Nephron (organoid): ENCODE measurements around the gene SVEP1.

Source experiments
- H3K27ac Mint-ChIP-seq, 3 experiments: 2 replicates each; pipeline ENCODE4 v1.8.0; 2020; ENCODE audit warnings: mixed read lengths in 3 of 3, mild to moderate bottlenecking in 2 of 3, moderate library complexity in 1 of 3
- H3K27me3 Mint-ChIP-seq: 2 replicates; pipeline ENCODE4 v1.8.0; 2021; ENCODE audit warnings: low read depth, mild to moderate bottlenecking, moderate library complexity, mixed read lengths
- H3K36me3 Mint-ChIP-seq: 2 replicates; pipeline ENCODE4 v1.8.0; 2020; ENCODE audit warnings: low read depth, mixed read lengths
- H3K4me1 Mint-ChIP-seq: 2 replicates; pipeline ENCODE4 v1.8.0; 2020; ENCODE audit warnings: mixed read lengths
- H3K4me3 Mint-ChIP-seq, 3 experiments: 2 replicates each; pipeline ENCODE4 v1.8.0; 2020; ENCODE audit warnings: mild to moderate bottlenecking in 3 of 3, mixed read lengths in 3 of 3, moderate library complexity in 2 of 3
- H3K9me3 Mint-ChIP-seq: 2 replicates; pipeline ENCODE4 v1.8.0; 2020; ENCODE audit warnings: mixed read lengths
- TF ChIP-seq, protein P1 (sequence below), 3 experiments: fragments of 200-600 bp; sonication (generic); IDR thresholded peaks; one replicate each; pipeline ENCODE4 v1.5.0; 2021; ENCODE audit warnings: antibody characterized with exemption in 3 of 3; ENCODE audit not compliant: unreplicated experiment in 3 of 3

SVEP1 gene

DNA sequence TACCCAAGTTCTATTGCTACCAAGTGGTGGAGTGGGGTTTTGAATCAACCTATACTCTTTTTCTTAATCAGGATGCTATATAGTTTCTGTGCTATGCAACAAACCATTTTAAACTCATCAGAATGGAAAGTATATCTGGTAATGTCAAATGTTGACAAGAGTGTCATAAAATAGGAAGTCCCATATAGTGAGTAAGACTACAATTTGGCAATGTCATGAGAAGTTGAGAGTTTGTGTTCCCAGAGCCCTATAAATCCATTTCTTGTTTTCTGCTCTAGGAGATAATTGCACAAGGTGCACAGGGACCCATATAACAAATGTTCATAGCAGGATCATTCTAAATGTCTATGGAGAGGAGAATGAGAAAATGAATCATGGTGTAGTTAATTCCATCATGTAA is 132.1 kb downstream of the SVEP1 start:
- TF ChIP-seq, protein P1, sequence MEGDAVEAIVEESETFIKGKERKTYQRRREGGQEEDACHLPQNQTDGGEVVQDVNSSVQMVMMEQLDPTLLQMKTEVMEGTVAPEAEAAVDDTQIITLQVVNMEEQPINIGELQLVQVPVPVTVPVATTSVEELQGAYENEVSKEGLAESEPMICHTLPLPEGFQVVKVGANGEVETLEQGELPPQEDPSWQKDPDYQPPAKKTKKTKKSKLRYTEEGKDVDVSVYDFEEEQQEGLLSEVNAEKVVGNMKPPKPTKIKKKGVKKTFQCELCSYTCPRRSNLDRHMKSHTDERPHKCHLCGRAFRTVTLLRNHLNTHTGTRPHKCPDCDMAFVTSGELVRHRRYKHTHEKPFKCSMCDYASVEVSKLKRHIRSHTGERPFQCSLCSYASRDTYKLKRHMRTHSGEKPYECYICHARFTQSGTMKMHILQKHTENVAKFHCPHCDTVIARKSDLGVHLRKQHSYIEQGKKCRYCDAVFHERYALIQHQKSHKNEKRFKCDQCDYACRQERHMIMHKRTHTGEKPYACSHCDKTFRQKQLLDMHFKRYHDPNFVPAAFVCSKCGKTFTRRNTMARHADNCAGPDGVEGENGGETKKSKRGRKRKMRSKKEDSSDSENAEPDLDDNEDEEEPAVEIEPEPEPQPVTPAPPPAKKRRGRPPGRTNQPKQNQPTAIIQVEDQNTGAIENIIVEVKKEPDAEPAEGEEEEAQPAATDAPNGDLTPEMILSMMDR (IDR thresholded peaks at IDR 0.05; ENCODE audit: unreplicated experiment in 3 of 3): no peak
- no peaks in the 10 kb centered on the region for H3K27me3 Mint-ChIP-seq
- no peak overlapping the region for H3K4me3 Mint-ChIP-seq
- H3K4me1 Mint-ChIP-seq: peaks cover 33% of the 10 kb centered on the region
- H3K27ac Mint-ChIP-seq: no peak overlapping the region
- H3K36me3 Mint-ChIP-seq: peaks cover 55% of the 10 kb centered on the region
- H3K9me3 Mint-ChIP-seq: peaks cover 16% of the 10 kb centered on the region

DNA sequence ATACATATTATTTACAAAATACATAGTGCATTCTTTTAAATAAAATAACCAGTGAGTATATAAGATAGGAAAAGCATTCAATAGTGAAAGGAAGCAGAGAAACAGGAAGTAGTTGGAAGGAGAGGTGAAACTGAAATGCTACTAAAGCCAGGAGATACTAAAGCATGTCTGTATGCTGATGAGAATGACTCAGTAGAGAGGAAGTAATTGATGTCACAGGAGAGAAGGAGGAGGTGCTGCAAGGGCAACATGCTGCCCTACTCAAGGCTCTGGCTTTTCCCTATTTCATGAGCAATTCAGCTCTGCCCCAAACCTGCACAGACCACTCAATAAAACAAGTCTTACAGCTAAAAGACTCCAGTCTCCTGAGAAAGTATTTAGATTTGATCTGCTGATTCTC is 133.4 kb downstream of the SVEP1 start:
- H3K27ac Mint-ChIP-seq: no peak overlapping the region
- H3K27me3 Mint-ChIP-seq: no peaks in the 10 kb centered on the region
- peaks cover 16% of the 10 kb centered on the region for H3K9me3 Mint-ChIP-seq
- H3K4me3 Mint-ChIP-seq: no peak overlapping the region
- TF ChIP-seq, protein P1 (IDR thresholded peaks at IDR 0.05; ENCODE audit: unreplicated experiment in 3 of 3): no peak
- peaks cover 55% of the 10 kb centered on the region for H3K36me3 Mint-ChIP-seq
- H3K4me1 Mint-ChIP-seq: peaks cover 25% of the 10 kb centered on the region

DNA sequence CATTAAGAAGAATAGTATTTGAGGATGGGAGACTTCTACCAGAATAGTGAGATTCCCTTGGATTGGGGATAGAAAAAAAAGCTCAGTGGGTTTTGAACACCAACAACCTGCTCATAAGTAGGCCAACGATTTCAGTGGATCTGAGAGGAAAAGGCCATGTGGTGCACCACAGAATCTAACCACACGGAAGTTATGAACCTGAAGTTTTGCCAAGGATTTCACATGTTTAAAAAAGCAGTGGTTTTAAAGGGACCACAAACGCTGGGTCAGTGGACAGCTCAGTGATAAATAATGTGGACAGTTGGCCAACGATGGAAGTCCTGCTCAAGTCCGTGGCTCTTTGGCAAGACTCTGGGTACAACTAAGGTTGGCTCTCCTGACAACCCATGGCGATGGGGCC is 134.6 kb downstream of the SVEP1 start:
- Mint-ChIP-seq H3K4me1 (peaks cover 26% of the 10 kb centered on the region), H3K36me3 (peaks cover 57% of the 10 kb centered on the region), H3K9me3 (peaks cover 16% of the 10 kb centered on the region), H3K27ac (no peak overlapping the region), H3K27me3 (no peaks in the 10 kb centered on the region), H3K4me3 (no peak overlapping the region)
- TF ChIP-seq, protein P1 (IDR thresholded peaks at IDR 0.05; ENCODE audit: unreplicated experiment in 3 of 3): no peak

DNA sequence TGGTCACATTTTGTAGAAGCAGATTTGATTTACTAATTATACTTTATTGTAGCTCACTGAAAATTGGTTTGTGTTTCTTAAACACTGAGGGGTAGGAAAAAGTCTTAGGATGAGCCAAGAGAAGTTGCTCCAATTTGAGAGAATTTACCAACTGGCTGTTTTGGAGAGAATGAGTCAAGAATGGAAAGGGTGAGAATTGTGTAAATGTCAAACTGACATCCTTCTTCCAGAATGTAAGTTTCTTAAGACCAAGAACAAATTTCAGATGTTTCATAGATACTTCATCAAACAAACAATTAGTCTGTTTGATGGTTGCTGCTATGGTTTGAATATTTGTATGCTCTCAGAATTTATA is 135.7 kb downstream of the SVEP1 start:
- Mint-ChIP-seq H3K27me3 (no peaks in the 10 kb centered on the region), H3K9me3 (peaks cover 16% of the 10 kb centered on the region), H3K4me3 (no peak overlapping the region), H3K27ac (peak overlapping the region in 1 of 3 experiments; percentile 8), H3K36me3 (peaks cover 55% of the 10 kb centered on the region), H3K4me1 (peaks cover 26% of the 10 kb centered on the region)
- TF ChIP-seq, protein P1 (IDR thresholded peaks at IDR 0.05; ENCODE audit: unreplicated experiment in 3 of 3): no peak

DNA sequence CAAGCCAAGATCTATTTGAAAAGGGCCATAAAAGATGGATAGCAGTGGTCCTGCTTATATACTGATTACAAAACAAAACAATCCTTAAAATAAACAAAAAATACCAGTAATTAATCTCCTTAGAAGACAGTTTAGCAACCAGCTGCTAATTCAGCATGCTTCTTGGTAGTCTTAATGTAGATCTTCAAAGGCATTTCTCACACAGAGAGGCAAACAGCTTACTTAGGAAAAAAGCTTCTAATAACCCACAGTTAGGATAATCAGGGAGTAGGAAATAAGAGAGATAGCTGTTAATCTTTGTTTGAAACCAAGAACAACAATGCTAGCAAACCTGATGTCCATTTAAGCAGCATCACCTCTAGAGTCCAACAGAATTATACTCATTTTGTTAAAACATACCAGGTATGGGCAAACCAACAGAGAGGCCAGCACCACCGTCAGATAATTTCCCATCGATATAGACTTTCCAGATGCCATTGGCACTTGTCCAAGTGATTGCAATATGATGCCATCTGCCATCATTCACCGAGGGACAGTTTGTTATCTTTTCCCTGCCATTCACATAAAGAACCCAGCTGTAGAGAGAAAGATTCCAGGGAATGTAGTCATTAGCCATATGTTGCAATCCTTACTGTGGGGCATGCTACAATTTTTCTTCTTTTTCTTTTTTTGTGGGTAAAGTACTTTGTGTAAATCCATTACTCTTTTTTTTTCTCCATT is 136.2 kb downstream of the SVEP1 start:
- TF ChIP-seq, protein P1 (IDR thresholded peaks at IDR 0.05; ENCODE audit: unreplicated experiment in 3 of 3): no peak
- Mint-ChIP-seq H3K27ac (peak overlapping the region in 1 of 3 experiments; percentile 26), H3K4me3 (no peak overlapping the region), H3K36me3 (peaks cover 51% of the 10 kb centered on the region), H3K9me3 (peaks cover 16% of the 10 kb centered on the region), H3K27me3 (no peaks in the 10 kb centered on the region), H3K4me1 (peaks cover 26% of the 10 kb centered on the region)

DNA sequence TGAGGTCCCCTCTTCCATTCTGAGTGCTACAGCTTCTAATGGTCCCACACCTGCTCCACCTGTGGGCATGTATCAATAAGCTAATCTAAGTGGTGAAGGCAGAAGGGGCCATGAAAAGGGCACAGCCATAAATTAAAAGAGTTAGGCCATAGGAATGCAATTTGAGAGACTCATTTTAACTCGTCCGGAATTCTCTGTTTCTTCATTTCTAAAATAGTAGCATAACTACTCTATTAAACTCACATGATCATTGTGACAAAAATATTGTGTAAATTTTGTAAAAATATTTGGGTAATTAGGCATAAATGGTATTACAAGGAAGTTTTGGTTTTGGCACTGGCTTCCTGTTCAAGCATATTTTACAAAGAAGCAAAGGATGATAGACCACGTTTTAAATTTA is 138.7 kb downstream of the SVEP1 start:
- Mint-ChIP-seq H3K27ac (no peak overlapping the region), H3K9me3 (peaks cover 3% of the 10 kb centered on the region), H3K27me3 (peaks cover 4% of the 10 kb centered on the region), H3K36me3 (peaks cover 28% of the 10 kb centered on the region), H3K4me1 (peaks cover 26% of the 10 kb centered on the region), H3K4me3 (no peak overlapping the region)
- TF ChIP-seq, protein P1 (IDR thresholded peaks at IDR 0.05; ENCODE audit: unreplicated experiment in 3 of 3): no peak
